Hepatocyte (in vitro differentiated cells): ENCODE measurements around the gene PRADC1. TPM values are rescaled to one million over a fixed set of nuclear protein-coding genes. Genes with fewer than 3 reads are reported as not detected.
A peak's percentile ranks its signal among the peaks of the same experiment; 100 is the strongest.
"Not testable (repeated sequence)": the region's sequence is repeated elsewhere in the genome, so short reads cannot be mapped to it uniquely, and the experiment has no call there.

Source experiments
- DNase-seq: peaks from one replicate; pipeline ENCODE4 v3.0.0-alpha.2; 2016; ENCODE audit warnings: low spot score
- H2AFZ ChIP-seq: fragments of 200-600 bp; sonication (generic); 2 replicates; pipeline ENCODE4 v1.6.0; 2016; ENCODE audit warnings: antibody characterized with exemption, mild to moderate bottlenecking
- H3K27ac ChIP-seq: fragments of 200-600 bp; sonication (generic); 2 replicates; pipeline ENCODE4 v1.5.1; 2016; ENCODE audit warnings: mild to moderate bottlenecking
- H3K27me3 ChIP-seq: fragments of 200-600 bp; sonication (generic); 2 replicates; pipeline ENCODE4 v1.6.1; 2016
- H3K36me3 ChIP-seq: fragments of 200-600 bp; sonication (generic); replicated peaks from 2 replicates; pipeline ENCODE4 v1.5.1; 2016; ENCODE audit warnings: low read depth; ENCODE audit not compliant: insufficient read depth
- H3K4me1 ChIP-seq: fragments of 200-600 bp; sonication (generic); 2 replicates; pipeline ENCODE4 v1.5.1; 2016; ENCODE audit warnings: mild to moderate bottlenecking, moderate library complexity; ENCODE audit not compliant: insufficient read depth
- H3K4me2 ChIP-seq: fragments of 200-600 bp; sonication (generic); 2 replicates; pipeline ENCODE4 v1.6.0; 2016
- H3K4me3 ChIP-seq: fragments of 200-600 bp; sonication (generic); 2 replicates; pipeline ENCODE4 v1.5.1; 2016; ENCODE audit warnings: mild to moderate bottlenecking
- H3K79me2 ChIP-seq: fragments of 200-600 bp; sonication (generic); 2 replicates; pipeline ENCODE4 v1.6.0; 2017; ENCODE audit warnings: mild to moderate bottlenecking
- H3K9me2 ChIP-seq: fragments of 200-600 bp; sonication (generic); replicated peaks from 2 replicates; pipeline ENCODE4 v1.6.0; 2017; ENCODE audit warnings: mild to moderate bottlenecking; ENCODE audit not compliant: insufficient read depth
- H3K9me3 ChIP-seq: fragments of 200-600 bp; sonication (generic); 2 replicates; pipeline ENCODE4 v1.5.1; 2016; ENCODE audit warnings: low read depth, mild to moderate bottlenecking
- H4K20me1 ChIP-seq: fragments of 200-600 bp; sonication (generic); 2 replicates; pipeline ENCODE4 v1.6.0; 2016; ENCODE audit warnings: mild to moderate bottlenecking; ENCODE audit not compliant: insufficient read depth, poor library complexity, severe bottlenecking
- CTCF ChIP-seq: fragments of 200-600 bp; sonication (generic); IDR thresholded peaks from 2 replicates; pipeline ENCODE4 v1.5.1; 2016; ENCODE audit warnings: antibody characterized with exemption, mild to moderate bottlenecking; ENCODE audit not compliant: poor library complexity
- EZH2 ChIP-seq: fragments of 200-600 bp; sonication (generic); IDR thresholded peaks from 2 replicates; pipeline ENCODE4 v1.6.1; 2016; ENCODE audit warnings: antibody characterized with exemption, mild to moderate bottlenecking, borderline replicate concordance
- EZH2phosphoT487 ChIP-seq: fragments of 200-600 bp; sonication (generic); IDR thresholded peaks from one replicate; pipeline ENCODE4 v1.6.1; 2018; ENCODE audit warnings: antibody characterized with exemption, mild to moderate bottlenecking, low read depth, moderate library complexity; ENCODE audit not compliant: unreplicated experiment, severe bottlenecking
- WGBS: methylation state at CpG from one replicate; pipeline ENCODE4 v1.1.6; 2016; ENCODE audit warnings: low lambda C conversion rate; ENCODE audit errors: missing lambda C conversion rate; 5-methylcytosine and 5-hydroxymethylcytosine counted together
- polyA plus RNA-seq: library from polyadenylated mRNA; unstranded; fragments of >200 nt; fragmentation: Nextera tagmentation; extraction: Ambion mirVana; gene quantifications from 2 replicates; pipeline ENCODE4 v1.2.1, GENCODE V29; 2016
- total RNA-seq: library from RNA; depleted of rRNA; stranded (reverse); fragments of >200 nt; gene quantifications from 2 replicates; pipeline ENCODE4 v1.2.3, GENCODE V29; 2014

The PRADC1 gene
- total and polyA plus RNA-seq, 2 experiments from 2014 or later = 36.6 to 39.7 TPM

GRCh38 chr2:73205611-73206010 is 27.4 kb downstream of the PRADC1 start:
- Histone ChIP-seq H3K9me3 (no peaks in the 10 kb centered on the region), H3K36me3 (no peaks in the 10 kb centered on the region), H3K27ac (no peak overlapping the region), H3K4me2 (no peak overlapping the region), H3K27me3 (peaks cover 48% of the 10 kb centered on the region), H3K4me1 (peaks cover 15% of the 10 kb centered on the region), H4K20me1 (no peaks in the 10 kb centered on the region), H2AFZ (no peak overlapping the region), H3K79me2 (no peaks in the 10 kb centered on the region), H3K9me2 (no peaks in the 10 kb centered on the region), H3K4me3 (no peak overlapping the region)
- TF ChIP-seq EZH2phosphoT487 (no peak), EZH2 (no peak), CTCF (no peak)
- no peak for DNase-seq
- 82% methylated on average over 6 of the region's 6 CpGs for WGBS

GRCh38 chr2:73203055-73203681 is 29.9 kb downstream of the PRADC1 start:
- H4K20me1 ChIP-seq = no peaks in the 10 kb centered on the region
- no peak overlapping the region for H3K4me3 ChIP-seq
- no peak overlapping the region for H3K27ac ChIP-seq
- no peaks in the 10 kb centered on the region for H3K36me3 ChIP-seq
- H3K27me3 ChIP-seq = peaks cover 62% of the 10 kb centered on the region
- no peaks in the 10 kb centered on the region for H3K9me3 ChIP-seq
- peak overlapping the region; percentile 91 for H3K4me2 ChIP-seq
- H2AFZ ChIP-seq = peak overlapping the region; percentile 71
- H3K79me2 ChIP-seq = no peaks in the 10 kb centered on the region
- peaks cover 15% of the 10 kb centered on the region for H3K4me1 ChIP-seq
- 5% methylated on average over 35 of the region's 44 CpGs for WGBS
- no peaks in the 10 kb centered on the region for H3K9me2 ChIP-seq
- DNase-seq = peak; percentile 38
- TF ChIP-seq EZH2phosphoT487 (no peak), EZH2 (peak; percentile 51), CTCF (no peak)

- TF ChIP-seq EZH2 (peak; percentile 99), EZH2phosphoT487 (peak; percentile 45), CTCF (no peak)
- peak; percentile 36 for DNase-seq
- Histone ChIP-seq H2AFZ (peak within 1 kb of the TSS; percentile 71), H4K20me1 (no peaks in the 10 kb centered on the region), H3K4me1 (peaks cover 15% of the 10 kb centered on the region), H3K4me3 (peak within 1 kb of the TSS; percentile 13), H3K36me3 (no peaks in the 10 kb centered on the region), H3K79me2 (no peaks in the 10 kb centered on the region), H3K27ac (no peak within 1 kb of the TSS), H3K4me2 (peak within 1 kb of the TSS; percentile 91), H3K27me3 (peaks cover 62% of the 10 kb centered on the region), H3K9me3 (no peaks in the 10 kb centered on the region), H3K9me2 (no peaks in the 10 kb centered on the region)
- WGBS = 3% methylated on average over 82 of the region's 87 CpGs
Measured at GRCh38 chr2:73202156-73203054, 30.6 kb downstream of the PRADC1 start, which contains the start of gene NOTO. Gene NOTO (plus strand): TSS chr2:73202574. CDS start chr2:73202667, 93 bp downstream.

- H3K4me3 ChIP-seq, H3K27ac ChIP-seq, H3K79me2 ChIP-seq, H3K9me3 ChIP-seq, H3K36me3 ChIP-seq, H4K20me1 ChIP-seq, H3K9me2 ChIP-seq, DNase-seq, H3K4me2 ChIP-seq, H2AFZ ChIP-seq: not testable (repeated sequence)
- WGBS = 89% methylated on average over 7 of the region's 10 CpGs
- Histone ChIP-seq H3K4me1 (peaks cover 15% of the 10 kb centered on the region), H3K27me3 (peaks cover 56% of the 10 kb centered on the region)
Measured at GRCh38 chr2:73200281-73200680, 32.8 kb downstream of the PRADC1 start.
